Mucosa of descending colon (tissue), 3 donors: Measurements from ENCODE around the gene TBC1D3B. TPM values are rescaled to one million over a fixed set of nuclear protein-coding genes. Genes with fewer than 3 reads are reported as not detected.
"Not testable (repeated sequence)": the region's sequence is repeated elsewhere in the genome, so short reads cannot be mapped to it uniquely, and the experiment has no call there.

Experiments
- ATAC-seq: fragments of 200-7000 bp; cut with Tn5 transposase; one replicate; pipeline ENCODE4 v1.9.1; 2020; ENCODE audit warnings: mild to moderate bottlenecking, moderate library complexity
- DNase-seq, 3 donors: peaks; one replicate each; pipeline ENCODE4 v3.0.0-alpha.2; 2020
- H3K36me3 ChIP-seq: fragments of 200-600 bp; one replicate; pipeline ENCODE4 v1.8.0; 2021; ENCODE audit warnings: low read depth, mild to moderate bottlenecking
- H3K4me1 ChIP-seq: fragments of 200-600 bp; one replicate; pipeline ENCODE4 v1.8.0; 2021; ENCODE audit warnings: low read depth, mild to moderate bottlenecking
- H3K4me3 ChIP-seq: fragments of 200-600 bp; one replicate; pipeline ENCODE4 v1.8.0; 2021; ENCODE audit warnings: mild to moderate bottlenecking
- H3K9me3 ChIP-seq: fragments of 200-600 bp; one replicate; pipeline ENCODE4 v1.8.0; 2021; ENCODE audit warnings: mild to moderate bottlenecking
- CTCF ChIP-seq: fragments of 200-600 bp; IDR thresholded peaks from one replicate; pipeline ENCODE4 v1.8.0; 2022; ENCODE audit warnings: antibody characterized with exemption, mild to moderate bottlenecking
- intact Hi-C, 2 donors: fragments of 100-400 bp; cut with DNase I in 1 of 2; cut with micrococcal nuclease in 1 of 2; formaldehyde crosslinking; loops; one replicate each; pipeline versions ENCODE4 v1.11.0 to v1.11.1; 2022; cut with DNase I, micrococcal nuclease
- total RNA-seq, 3 donors: library from RNA; stranded (reverse); fragmentation: NEBNext Ultra II Directional in 2 of 3; extraction: Animal tissue kit (Norgen Biotek cat#: 25700) in 2 of 3; gene quantifications; one replicate each; pipeline versions ENCODE4 v1.2.1 to v1.2.4, GENCODE V29; 2021 to 2023
- donor health status: DM: no; HTN: no; CAD: no; lungs with moderate emphysema.
- donor health status: DM: no; HTN: no; CAD: no.
- donor health status: DM: no; HTN: yes; CAD: no.

Gene TBC1D3B
- total RNA-seq, 3 donors from 2014 or later: 8.0 to 12.9 (median 10.8) TPM

- Histone ChIP-seq H3K9me3 (no peaks in the 10 kb centered on the region), H3K4me3 (no peak overlapping the region), H3K36me3 (no peaks in the 10 kb centered on the region), H3K4me1 (peaks cover 3% of the 10 kb centered on the region)
- intact Hi-C loops: no loop called here
- TF ChIP-seq CTCF: no peak
- ATAC-seq: no peak
- no peak for DNase-seq
Measured at GRCh38 chr17:36212966-36213365, 36.5 kb upstream of the TBC1D3B start.

- TF ChIP-seq CTCF: no peak
- intact Hi-C loops: no loop called here
- Histone ChIP-seq H3K9me3 (no peaks in the 10 kb centered on the region), H3K4me3 (no peak overlapping the region), H3K36me3 (no peaks in the 10 kb centered on the region), H3K4me1 (peaks cover 3% of the 10 kb centered on the region)
- DNase-seq: no peak
- no peak for ATAC-seq
Measured at GRCh38 chr17:36212272-36212605, 35.8 kb upstream of the TBC1D3B start.

- DNase-seq, intact Hi-C loops, H3K36me3 ChIP-seq, H3K4me1 ChIP-seq, H3K9me3 ChIP-seq, H3K4me3 ChIP-seq: not testable (repeated sequence)
- peak; percentile 37 for ATAC-seq
Measured at GRCh38 chr17:36211484-36212271, 35.2 kb upstream of the TBC1D3B start.

GRCh38 chr17:36210439-36211211, 34.2 kb upstream of the TBC1D3B start, which contains the start of gene CCL4L2:
Gene CCL4L2 (plus strand): TSS chr17:36211063.
- DNase-seq: not testable (repeated sequence)
- ATAC-seq: peak; percentile 72

GRCh38 chr17:36209575-36209974, 33.1 kb upstream of the TBC1D3B start:
- no peak for ATAC-seq
- H3K36me3 ChIP-seq: no peaks in the 10 kb centered on the region
- DNase-seq: no peak
- intact Hi-C loops: no loop called here
- peaks cover 3% of the 10 kb centered on the region for H3K4me1 ChIP-seq
- H3K9me3 ChIP-seq: no peaks in the 10 kb centered on the region
- no peak for TF ChIP-seq CTCF
- no peak overlapping the region for H3K4me3 ChIP-seq

More at GRCh38 chr17:36210439-36211211, 34.2 kb upstream of the TBC1D3B start, which contains the start of gene CCL4L2:
- H3K9me3 ChIP-seq, intact Hi-C loops, H3K4me1 ChIP-seq, H3K4me3 ChIP-seq, H3K36me3 ChIP-seq: not testable (repeated sequence)

- intact Hi-C loops, H3K36me3 ChIP-seq, ATAC-seq, DNase-seq, H3K4me3 ChIP-seq, H3K4me1 ChIP-seq, H3K9me3 ChIP-seq: not testable (repeated sequence)
Measured at GRCh38 chr17:36207383-36207782, 30.9 kb upstream of the TBC1D3B start.

GRCh38 chr17:36206486-36206821, 30.0 kb upstream of the TBC1D3B start:
- H3K4me1 ChIP-seq, H3K4me3 ChIP-seq, DNase-seq, H3K36me3 ChIP-seq, intact Hi-C loops, H3K9me3 ChIP-seq, ATAC-seq: not testable (repeated sequence)
